Gastroesophageal sphincter (tissue), 4 donors: Measurements from ENCODE around the gene HS6ST3. TPM values are rescaled to one million over a fixed set of nuclear protein-coding genes. Genes with fewer than 3 reads are reported as not detected.

ENCODE experiments used
- ATAC-seq: fragments of 150-250 bp; one replicate; pipeline ENCODE4 v1.9.1; 2016; ENCODE audit warnings: mild to moderate bottlenecking, moderate library complexity
- H3K27ac ChIP-seq, 4 donors: fragments of 200-600 bp; sonication (generic) in 3 of 4; 1 replicate in 3 of 4; 2 replicates in 1 of 4; pipeline ENCODE4 v1.5.1; 2016 to 2019
- H3K27me3 ChIP-seq: fragments of 200-600 bp; sonication (generic); one replicate; pipeline ENCODE4 v1.5.1; 2019
- H3K36me3 ChIP-seq, 2 donors: fragments of 200-600 bp; sonication (generic); one replicate each; pipeline ENCODE4 v1.5.1; 2019; ENCODE audit warnings: control low read depth in 1 of 2
- H3K4me1 ChIP-seq, 3 donors: fragments of 200-600 bp; sonication (generic); 1 replicate in 2 of 3; 2 replicates in 1 of 3; pipeline ENCODE4 v1.5.1; 2016 to 2019; ENCODE audit warnings: control low read depth in 2 of 3
- H3K4me3 ChIP-seq, 2 donors: fragments of 200-600 bp; sonication (generic); one replicate each; pipeline ENCODE4 v1.5.1; 2019; ENCODE audit warnings: mild to moderate bottlenecking in 1 of 2, moderate library complexity in 1 of 2
- H3K9me3 ChIP-seq, 3 donors: fragments of 200-600 bp; sonication (generic); one replicate each; pipeline ENCODE4 v1.5.1; 2017 to 2019; ENCODE audit warnings: control low read depth in 2 of 3
- EP300 ChIP-seq: sonication (generic); formaldehyde crosslinking; IDR thresholded peaks from one replicate; pipeline ENCODE4 v1.6.1; 2017; ENCODE audit warnings: antibody characterized with exemption, mild to moderate bottlenecking
- POLR2A ChIP-seq, 2 donors: fragments of 450-650 bp; IDR thresholded peaks; one replicate each; pipeline ENCODE4 v1.6.1; 2017; ENCODE audit warnings: antibody characterized with exemption in 2 of 2, mild to moderate bottlenecking in 2 of 2, moderate library complexity in 1 of 2
- POLR2AphosphoS5 ChIP-seq: sonication (generic); formaldehyde crosslinking; IDR thresholded peaks from one replicate; pipeline ENCODE4 v1.6.1; 2017; ENCODE audit warnings: antibody characterized with exemption
- WGBS, 2 donors: methylation state at CpG; one replicate each; pipeline ENCODE4 v1.1.5; 2018; ENCODE audit warnings: low coverage in 1 of 2; 5-methylcytosine and 5-hydroxymethylcytosine counted together
- total RNA-seq, 4 donors: library from RNA; depleted of rRNA; stranded (reverse); fragments of >200 nt; gene quantifications; one replicate each; pipeline ENCODE4 v1.1.0, GENCODE V29; 2016
- TF ChIP-seq, protein P1 (sequence below), 4 experiments: fragments of 200-600 bp in 2 of 4; fragments of 450-650 bp in 2 of 4; sonication (generic) in 1 of 4; IDR thresholded peaks; one replicate each; pipeline ENCODE4 v1.5.1; 2017 to 2019; ENCODE audit warnings: antibody characterized with exemption in 4 of 4, mild to moderate bottlenecking in 2 of 4, moderate library complexity in 2 of 4

HS6ST3 gene
- total RNA-seq, 4 donors from 2014 or later = 3.4 to 13.2 (median 5.2) TPM

- TF ChIP-seq, protein P1, sequence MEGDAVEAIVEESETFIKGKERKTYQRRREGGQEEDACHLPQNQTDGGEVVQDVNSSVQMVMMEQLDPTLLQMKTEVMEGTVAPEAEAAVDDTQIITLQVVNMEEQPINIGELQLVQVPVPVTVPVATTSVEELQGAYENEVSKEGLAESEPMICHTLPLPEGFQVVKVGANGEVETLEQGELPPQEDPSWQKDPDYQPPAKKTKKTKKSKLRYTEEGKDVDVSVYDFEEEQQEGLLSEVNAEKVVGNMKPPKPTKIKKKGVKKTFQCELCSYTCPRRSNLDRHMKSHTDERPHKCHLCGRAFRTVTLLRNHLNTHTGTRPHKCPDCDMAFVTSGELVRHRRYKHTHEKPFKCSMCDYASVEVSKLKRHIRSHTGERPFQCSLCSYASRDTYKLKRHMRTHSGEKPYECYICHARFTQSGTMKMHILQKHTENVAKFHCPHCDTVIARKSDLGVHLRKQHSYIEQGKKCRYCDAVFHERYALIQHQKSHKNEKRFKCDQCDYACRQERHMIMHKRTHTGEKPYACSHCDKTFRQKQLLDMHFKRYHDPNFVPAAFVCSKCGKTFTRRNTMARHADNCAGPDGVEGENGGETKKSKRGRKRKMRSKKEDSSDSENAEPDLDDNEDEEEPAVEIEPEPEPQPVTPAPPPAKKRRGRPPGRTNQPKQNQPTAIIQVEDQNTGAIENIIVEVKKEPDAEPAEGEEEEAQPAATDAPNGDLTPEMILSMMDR (IDR thresholded peaks at IDR 0.05) = no peak
- TF ChIP-seq POLR2A (IDR thresholded peaks at IDR 0.05) = no peak
- no peak for TF ChIP-seq POLR2AphosphoS5
- no peak for TF ChIP-seq EP300
- 0 to 30% methylated on average over 2 of the region's 2 CpGs for WGBS, 2 donors
- H3K27me3 ChIP-seq = no peaks in the 10 kb centered on the region
- H3K36me3 ChIP-seq = no peaks in the 10 kb centered on the region
- H3K4me3 ChIP-seq = no peak overlapping the region
- ATAC-seq = no peak
- no peaks in the 10 kb centered on the region for H3K4me1 ChIP-seq
- no peak overlapping the region for H3K27ac ChIP-seq
- no peaks in the 10 kb centered on the region for H3K9me3 ChIP-seq
Measured at GRCh38 chr13:96686286-96686685, 596.4 kb downstream of the HS6ST3 start.

- Histone ChIP-seq H3K27me3 (no peaks in the 10 kb centered on the region), H3K4me3 (no peak overlapping the region), H3K9me3 (no peaks in the 10 kb centered on the region), H3K36me3 (no peaks in the 10 kb centered on the region), H3K27ac (no peak overlapping the region), H3K4me1 (no peaks in the 10 kb centered on the region)
- WGBS, 2 donors = 65 to 70% methylated on average over 3 of the region's 3 CpGs
- ATAC-seq = no peak
- TF ChIP-seq EP300 (no peak), POLR2AphosphoS5 (no peak), POLR2A (IDR thresholded peaks at IDR 0.05) (no peak)
- TF ChIP-seq, protein P1 (IDR thresholded peaks at IDR 0.05) = no peak
Measured at GRCh38 chr13:96687191-96687590, 597.3 kb downstream of the HS6ST3 start.

GRCh38 chr13:96690998-96691397 lies 601.1 kb downstream of the HS6ST3 start:
- H3K9me3 ChIP-seq = no peaks in the 10 kb centered on the region
- no peaks in the 10 kb centered on the region for H3K4me1 ChIP-seq
- no peak overlapping the region for H3K4me3 ChIP-seq
- TF ChIP-seq EP300 (no peak), POLR2AphosphoS5 (no peak), POLR2A (IDR thresholded peaks at IDR 0.05) (no peak)
- TF ChIP-seq, protein P1 (IDR thresholded peaks at IDR 0.05) = no peak
- no peaks in the 10 kb centered on the region for H3K27me3 ChIP-seq
- H3K27ac ChIP-seq = no peak overlapping the region
- ATAC-seq = no peak
- no peaks in the 10 kb centered on the region for H3K36me3 ChIP-seq

- no peak overlapping the region for H3K4me3 ChIP-seq
- no peak for ATAC-seq
- TF ChIP-seq, protein P1 (IDR thresholded peaks at IDR 0.05) = no peak
- TF ChIP-seq POLR2A (IDR thresholded peaks at IDR 0.05) (no peak), POLR2AphosphoS5 (no peak), EP300 (no peak)
- H3K9me3 ChIP-seq = no peaks in the 10 kb centered on the region
- H3K27ac ChIP-seq = no peak overlapping the region
- WGBS, 2 donors = 66 to 100% methylated on average over 1 to 6 of the region's 6 CpGs
- H3K27me3 ChIP-seq = no peaks in the 10 kb centered on the region
- H3K36me3 ChIP-seq = no peaks in the 10 kb centered on the region
- no peaks in the 10 kb centered on the region for H3K4me1 ChIP-seq
Measured at GRCh38 chr13:96696389-96696900, 606.5 kb downstream of the HS6ST3 start.

DNA sequence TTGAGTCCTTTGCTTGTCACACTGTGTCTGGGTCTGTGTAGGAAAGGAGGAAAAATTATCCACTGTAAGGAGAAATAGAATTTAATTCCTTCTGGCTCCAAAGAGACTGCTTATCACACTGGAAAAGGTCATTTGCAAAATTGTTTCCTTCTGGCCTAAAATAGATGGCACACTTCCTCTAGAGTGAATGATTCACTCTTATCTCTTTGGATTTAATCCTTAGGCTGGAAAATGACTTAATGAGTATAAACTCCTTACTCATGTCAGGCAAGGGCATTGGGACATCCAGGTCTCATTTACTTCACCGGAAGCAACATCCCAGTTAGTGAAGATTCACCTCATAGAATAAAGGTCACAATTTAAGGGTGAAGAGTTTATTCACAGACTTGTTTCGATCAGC lies 610.8 kb downstream of the HS6ST3 start:
- Histone ChIP-seq H3K27ac (no peak overlapping the region), H3K36me3 (no peaks in the 10 kb centered on the region), H3K9me3 (no peaks in the 10 kb centered on the region), H3K27me3 (no peaks in the 10 kb centered on the region), H3K4me1 (no peaks in the 10 kb centered on the region), H3K4me3 (no peak overlapping the region)
- no peak for ATAC-seq
- TF ChIP-seq POLR2AphosphoS5 = no peak
- TF ChIP-seq EP300 = no peak
- TF ChIP-seq, protein P1 (IDR thresholded peaks at IDR 0.05) = no peak
- no peak for TF ChIP-seq POLR2A (IDR thresholded peaks at IDR 0.05)
- WGBS, 2 donors = 63 to 69% methylated on average over 1 to 2 of the region's 2 CpGs
